ENCODE results near the gene MOB2.

DNA sequence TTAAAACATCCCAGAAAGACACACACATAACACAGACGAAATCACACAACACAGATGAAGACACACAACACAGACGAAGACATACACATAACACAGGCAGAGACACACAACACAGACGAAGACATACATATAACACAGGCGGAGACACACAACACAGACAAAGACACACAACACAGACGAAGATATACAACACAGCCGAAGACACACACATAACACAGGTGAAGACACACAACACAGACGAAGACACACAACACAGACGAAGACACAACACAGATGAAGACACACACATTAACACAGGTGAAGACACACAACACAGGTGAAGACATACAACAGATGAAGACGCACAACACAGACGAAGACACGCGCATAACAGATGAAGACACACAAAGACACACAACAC, 4.8 kb upstream of the MOB2 start:
- TF ChIP-seq EZH2 (IDR thresholded peaks at IDR 0.05), result no peak
- no peak for TF ChIP-seq FOXP2 (optimal IDR thresholded peaks at IDR 0.05; ENCODE audit: control extremely low read depth, extremely low read length, insufficient read depth)

Measured in SK-N-MC (cell line).